MM.1S (cell line): ENCODE results near the gene TCF12.

ENCODE experiments used
- DNase-seq: peaks from one replicate; pipeline ENCODE4 v3.0.0-alpha.2; 2015
- H2AFZ ChIP-seq: fragments of 300-600 bp; sonication (generic); 2 replicates; pipeline ENCODE4 v1.6.0; 2016; ENCODE audit warnings: antibody characterized with exemption, low read length
- H3F3A ChIP-seq: fragments of 300-600 bp; sonication (generic); 2 replicates; pipeline ENCODE4 v1.6.1; 2016; ENCODE audit warnings: mild to moderate bottlenecking, antibody characterized with exemption, low read length, moderate library complexity, mixed read lengths; ENCODE audit not compliant: insufficient read depth
- H3K27ac ChIP-seq: fragments of 300-600 bp; sonication (generic); 2 replicates; pipeline ENCODE4 v1.5.1; 2016; ENCODE audit warnings: mild to moderate bottlenecking, low read length
- H3K27me3 ChIP-seq: fragments of 300-600 bp; sonication (generic); replicated peaks from 2 replicates; pipeline ENCODE4 v1.6.0; 2016; ENCODE audit warnings: low read length; ENCODE audit not compliant: insufficient read depth
- H3K36me3 ChIP-seq: fragments of 300-600 bp; sonication (generic); replicated peaks from 2 replicates; pipeline ENCODE4 v1.6.1; 2016; ENCODE audit warnings: mild to moderate bottlenecking, low read length, mixed read lengths; ENCODE audit not compliant: insufficient read depth
- H3K4me1 ChIP-seq: fragments of 300-600 bp; sonication (generic); 2 replicates; pipeline ENCODE4 v1.6.1; 2016; ENCODE audit warnings: low read length, mixed read lengths
- H3K4me2 ChIP-seq: fragments of 300-600 bp; sonication (generic); 2 replicates; pipeline ENCODE4 v1.6.0; 2016; ENCODE audit warnings: low read depth, low read length
- H3K4me3 ChIP-seq: fragments of 300-600 bp; sonication (generic); 2 replicates; pipeline ENCODE4 v1.5.1; 2016; ENCODE audit warnings: low read length, mixed read lengths
- H3K79me2 ChIP-seq: fragments of 300-600 bp; sonication (generic); 2 replicates; pipeline ENCODE4 v1.6.1; 2016; ENCODE audit warnings: mixed run types, low read length, mixed read lengths
- H3K9ac ChIP-seq: fragments of 300-600 bp; sonication (generic); 2 replicates; pipeline ENCODE4 v1.6.1; 2016; ENCODE audit warnings: low read length, mixed read lengths
- H3K9me2 ChIP-seq: fragments of 300-600 bp; sonication (generic); replicated peaks from 2 replicates; pipeline ENCODE4 v1.6.1; 2016; ENCODE audit warnings: mild to moderate bottlenecking, low read length, mixed read lengths; ENCODE audit not compliant: insufficient read depth
- H3K9me3 ChIP-seq: fragments of 300-600 bp; sonication (generic); replicated peaks from 2 replicates; pipeline ENCODE4 v1.6.1; 2016; ENCODE audit warnings: mild to moderate bottlenecking, low read length, mixed read lengths; ENCODE audit not compliant: insufficient read depth
- H4K20me1 ChIP-seq: fragments of 300-600 bp; sonication (generic); 2 replicates; pipeline ENCODE4 v1.6.1; 2016; ENCODE audit warnings: mild to moderate bottlenecking, low read length, moderate library complexity, mixed read lengths; ENCODE audit not compliant: insufficient read depth
- EZH2 ChIP-seq: fragments of 300-600 bp; sonication (generic); optimal IDR thresholded peaks from 2 replicates; pipeline ENCODE3; 2017; ENCODE audit warnings: low read depth, mild to moderate bottlenecking, antibody characterized with exemption, low read length, mixed read lengths
- EZH2phosphoT487 ChIP-seq: fragments of 300-600 bp; sonication (generic); IDR thresholded peaks from 2 replicates; pipeline ENCODE4 v1.6.1; 2018; ENCODE audit warnings: antibody characterized with exemption, low read length
- TF ChIP-seq, protein P1 (sequence below): fragments of 300-600 bp; sonication (generic); IDR thresholded peaks from 2 replicates; pipeline ENCODE4 v1.5.1; 2016; ENCODE audit warnings: antibody characterized with exemption, low read length, mixed read lengths

TCF12 gene

DNA sequence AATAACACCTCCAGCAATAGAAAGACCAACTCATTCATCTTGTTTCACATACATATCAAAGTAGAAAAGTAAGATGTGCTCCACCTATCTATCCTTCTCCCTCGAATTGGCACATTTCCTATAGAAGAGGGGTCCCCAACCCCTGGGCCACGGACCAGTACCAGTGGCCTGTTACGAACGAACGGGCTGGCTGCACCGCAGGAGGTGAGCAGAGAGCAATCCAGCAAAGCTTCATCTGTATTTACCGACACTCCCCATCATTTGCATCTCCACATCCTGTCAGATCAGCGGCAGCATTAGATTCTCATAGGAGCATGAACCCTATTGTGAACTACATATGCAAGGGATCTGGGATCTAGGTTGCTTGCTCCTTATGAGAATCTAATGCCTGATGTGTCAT, 362.9 kb downstream of the TCF12 start:
- TF ChIP-seq EZH2phosphoT487 (no peak), EZH2 (no peak)
- TF ChIP-seq, protein P1, sequence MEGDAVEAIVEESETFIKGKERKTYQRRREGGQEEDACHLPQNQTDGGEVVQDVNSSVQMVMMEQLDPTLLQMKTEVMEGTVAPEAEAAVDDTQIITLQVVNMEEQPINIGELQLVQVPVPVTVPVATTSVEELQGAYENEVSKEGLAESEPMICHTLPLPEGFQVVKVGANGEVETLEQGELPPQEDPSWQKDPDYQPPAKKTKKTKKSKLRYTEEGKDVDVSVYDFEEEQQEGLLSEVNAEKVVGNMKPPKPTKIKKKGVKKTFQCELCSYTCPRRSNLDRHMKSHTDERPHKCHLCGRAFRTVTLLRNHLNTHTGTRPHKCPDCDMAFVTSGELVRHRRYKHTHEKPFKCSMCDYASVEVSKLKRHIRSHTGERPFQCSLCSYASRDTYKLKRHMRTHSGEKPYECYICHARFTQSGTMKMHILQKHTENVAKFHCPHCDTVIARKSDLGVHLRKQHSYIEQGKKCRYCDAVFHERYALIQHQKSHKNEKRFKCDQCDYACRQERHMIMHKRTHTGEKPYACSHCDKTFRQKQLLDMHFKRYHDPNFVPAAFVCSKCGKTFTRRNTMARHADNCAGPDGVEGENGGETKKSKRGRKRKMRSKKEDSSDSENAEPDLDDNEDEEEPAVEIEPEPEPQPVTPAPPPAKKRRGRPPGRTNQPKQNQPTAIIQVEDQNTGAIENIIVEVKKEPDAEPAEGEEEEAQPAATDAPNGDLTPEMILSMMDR, result no peak

DNA sequence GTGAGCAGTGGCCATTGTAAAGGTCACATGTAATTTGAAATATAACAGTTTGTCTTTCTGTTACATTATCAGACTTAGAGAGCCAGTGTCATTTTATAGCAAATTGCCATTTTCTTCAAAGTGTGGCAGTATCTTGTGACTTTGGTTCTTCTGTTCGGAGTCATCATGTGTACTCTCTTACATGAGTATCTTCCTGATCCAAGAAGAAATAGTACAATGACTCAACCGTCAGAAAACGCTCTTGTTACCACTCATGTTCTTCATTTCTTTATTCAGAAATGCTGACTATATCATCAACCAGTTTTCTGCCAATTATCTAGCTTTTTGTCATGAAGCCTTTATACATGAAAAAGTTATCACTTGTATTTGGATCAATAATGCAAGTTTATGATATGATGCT, 364.2 kb downstream of the TCF12 start:
- H3K36me3 ChIP-seq, result no peaks in the 10 kb centered on the region
- no peaks in the 10 kb centered on the region for H3K4me1 ChIP-seq
- H4K20me1 ChIP-seq, result no peaks in the 10 kb centered on the region
- H3F3A ChIP-seq, result no peaks in the 10 kb centered on the region
- H2AFZ ChIP-seq, result no peak overlapping the region
- no peaks in the 10 kb centered on the region for H3K79me2 ChIP-seq
- TF ChIP-seq, protein P1, result no peak
- TF ChIP-seq EZH2phosphoT487 (no peak), EZH2 (no peak)
- H3K27me3 ChIP-seq, result no peaks in the 10 kb centered on the region
- no peaks in the 10 kb centered on the region for H3K9me3 ChIP-seq
- no peak overlapping the region for H3K4me3 ChIP-seq
- DNase-seq, result no peak
- H3K9ac ChIP-seq, result no peak overlapping the region
- H3K27ac ChIP-seq, result no peak overlapping the region
- H3K4me2 ChIP-seq, result no peak overlapping the region
- H3K9me2 ChIP-seq, result no peaks in the 10 kb centered on the region

More for the DNA sequence above, 362.9 kb downstream of the TCF12 start:
- DNase-seq, result no peak
- no peak overlapping the region for H3K9ac ChIP-seq
- H3K9me2 ChIP-seq, result no peaks in the 10 kb centered on the region
- no peak overlapping the region for H3K27ac ChIP-seq
- H3K27me3 ChIP-seq, result no peaks in the 10 kb centered on the region
- no peaks in the 10 kb centered on the region for H3K4me1 ChIP-seq
- no peaks in the 10 kb centered on the region for H3F3A ChIP-seq
- H4K20me1 ChIP-seq, result no peaks in the 10 kb centered on the region
- H3K4me3 ChIP-seq, result no peak overlapping the region
- no peak overlapping the region for H2AFZ ChIP-seq
- no peaks in the 10 kb centered on the region for H3K79me2 ChIP-seq
- no peaks in the 10 kb centered on the region for H3K36me3 ChIP-seq
- no peak overlapping the region for H3K4me2 ChIP-seq
- no peaks in the 10 kb centered on the region for H3K9me3 ChIP-seq

DNA sequence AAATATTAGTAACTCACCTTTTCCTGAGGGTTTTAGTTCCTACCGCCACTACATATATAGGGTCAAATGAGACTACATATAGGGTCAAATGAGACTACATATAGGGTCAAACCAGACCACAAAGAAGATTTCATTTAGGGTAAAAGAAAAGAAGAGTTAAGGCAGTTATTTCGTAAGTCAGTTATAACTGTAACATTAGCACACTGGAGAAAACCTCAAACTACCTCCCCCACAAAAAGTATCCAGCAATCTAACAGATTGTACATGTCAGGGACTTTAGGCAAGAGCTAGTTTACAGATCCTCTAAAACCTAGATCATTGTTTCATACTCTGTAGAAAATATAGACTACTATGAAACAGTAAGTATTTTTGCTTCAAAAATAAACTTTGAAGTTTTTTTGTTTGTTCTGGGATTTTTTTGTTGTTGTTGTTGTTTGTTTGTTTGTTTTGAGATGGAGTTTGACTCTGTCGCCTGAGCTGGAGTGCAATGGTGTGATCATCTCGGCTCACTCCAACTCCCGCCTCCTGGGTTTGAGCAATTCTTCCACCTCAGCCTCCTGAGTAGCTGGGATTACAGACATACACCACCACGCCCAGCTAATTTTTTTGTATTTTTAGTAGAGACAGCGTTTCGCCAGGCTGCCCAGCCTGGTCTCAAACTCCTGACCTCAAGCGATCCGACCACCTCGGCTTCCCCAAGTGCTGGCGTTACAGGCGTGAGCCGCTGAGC, 365.5 kb downstream of the TCF12 start:
- no peaks in the 10 kb centered on the region for H3F3A ChIP-seq
- H3K27me3 ChIP-seq, result no peaks in the 10 kb centered on the region
- no peak overlapping the region for H3K4me2 ChIP-seq
- no peak for DNase-seq
- H3K4me3 ChIP-seq, result no peak overlapping the region
- H3K4me1 ChIP-seq, result no peaks in the 10 kb centered on the region
- no peak overlapping the region for H3K27ac ChIP-seq
- no peaks in the 10 kb centered on the region for H3K36me3 ChIP-seq
- H2AFZ ChIP-seq, result no peak overlapping the region
- H4K20me1 ChIP-seq, result no peaks in the 10 kb centered on the region
- no peak overlapping the region for H3K9ac ChIP-seq
- TF ChIP-seq EZH2phosphoT487 (no peak), EZH2 (no peak)
- TF ChIP-seq, protein P1, result no peak
- no peaks in the 10 kb centered on the region for H3K9me3 ChIP-seq
- no peaks in the 10 kb centered on the region for H3K9me2 ChIP-seq
- no peaks in the 10 kb centered on the region for H3K79me2 ChIP-seq
